HepG2 (cell line): ENCODE results near the gene LAMA5. TPM values are rescaled to one million over a fixed set of nuclear protein-coding genes. Genes with fewer than 3 reads are reported as not detected.

Experiments
- FLYWCH1 ChIP-seq: sonication (generic); formaldehyde crosslinking; IDR thresholded peaks from 2 replicates; pipeline ENCODE4 v1.8.1; 2023; ENCODE audit warnings: mild to moderate bottlenecking, missing genetic modification reagents
- FOSL2 ChIP-seq: sonication (generic); formaldehyde crosslinking; IDR thresholded peaks from 2 replicates; pipeline ENCODE4 v1.4.0; 2020; ENCODE audit warnings: missing genetic modification reagents
- JARID2 ChIP-seq: sonication (generic); formaldehyde crosslinking; IDR thresholded peaks from 2 replicates; pipeline ENCODE4 v1.8.1; 2023; ENCODE audit warnings: missing genetic modification reagents, inconsistent platforms; ENCODE audit not compliant: insufficient replicate concordance
- MBNL3 ChIP-seq: fragments of 250-450 bp; sonication (Bioruptor Pico); conservative IDR thresholded peaks from 2 replicates; pipeline ENCODE4 v1.8.0; 2022; ENCODE audit warnings: mild to moderate bottlenecking, inconsistent platforms
- MTF2 ChIP-seq: sonication (generic); formaldehyde crosslinking; IDR thresholded peaks from 2 replicates; pipeline ENCODE4 v1.5.0; 2020; ENCODE audit warnings: missing genetic modification reagents, borderline replicate concordance
- NFATC3 ChIP-seq: sonication (generic); formaldehyde crosslinking; IDR thresholded peaks from 2 replicates; pipeline ENCODE4 v1.5.1; 2020; ENCODE audit warnings: mild to moderate bottlenecking, missing genetic modification reagents
- SIX4 ChIP-seq: sonication (generic); formaldehyde crosslinking; IDR thresholded peaks from 2 replicates; pipeline ENCODE4 v1.4.0; 2020; ENCODE audit warnings: missing genetic modification reagents
- SNAI1 ChIP-seq: sonication (generic); formaldehyde crosslinking; IDR thresholded peaks from 2 replicates; pipeline ENCODE4 v1.5.0; 2020; ENCODE audit warnings: mild to moderate bottlenecking, missing genetic modification reagents, borderline replicate concordance
- TCF7L2 ChIP-seq: IDR thresholded peaks from 2 replicates; pipeline ENCODE4 v1.6.1; 2011; ENCODE audit warnings: mild to moderate bottlenecking, low read depth, low read length, moderate library complexity
- TP53 ChIP-seq: sonication (generic); formaldehyde crosslinking; conservative IDR thresholded peaks from 2 replicates; pipeline ENCODE4 v1.4.0; 2020; ENCODE audit warnings: missing genetic modification reagents
- ZBTB38 ChIP-seq: sonication (generic); formaldehyde crosslinking; IDR thresholded peaks from 2 replicates; pipeline ENCODE4 v1.5.1; 2020; ENCODE audit warnings: mild to moderate bottlenecking, missing genetic modification reagents
- ZFP37 ChIP-seq: sonication (generic); formaldehyde crosslinking; IDR thresholded peaks from 2 replicates; pipeline ENCODE4 v1.4.0; 2020; ENCODE audit warnings: missing genetic modification reagents, borderline replicate concordance
- ZFP82 ChIP-seq: sonication (generic); formaldehyde crosslinking; IDR thresholded peaks from 2 replicates; pipeline ENCODE4 v1.5.1; 2020; ENCODE audit warnings: mild to moderate bottlenecking, missing genetic modification reagents, borderline replicate concordance
- ZKSCAN8 ChIP-seq: IDR thresholded peaks from 2 replicates; pipeline ENCODE4 v1.6.1; 2016; ENCODE audit warnings: borderline replicate concordance, missing genetic modification reagents, missing compliant biosample characterization
- ZNF251 ChIP-seq: sonication (generic); formaldehyde crosslinking; IDR thresholded peaks from 2 replicates; pipeline ENCODE4 v1.9.0; 2021; ENCODE audit warnings: mild to moderate bottlenecking, missing genetic modification reagents
- ZNF317 ChIP-seq: sonication (generic); formaldehyde crosslinking; IDR thresholded peaks from 2 replicates; pipeline ENCODE4 v1.5.0; 2020; ENCODE audit warnings: mild to moderate bottlenecking, missing genetic modification reagents
- ZSCAN9 ChIP-seq: IDR thresholded peaks from 2 replicates; pipeline ENCODE4 v1.6.1; 2016; ENCODE audit warnings: borderline replicate concordance
- polyA plus RNA-seq, 8 experiments: library from polyadenylated mRNA; depleted of rRNA in 3 of 8; stranded (reverse) in 7 of 8; unstranded in 1 of 8; fragments of >200 nt; fragmentation: Illumina TruSeq in 4 of 8; extraction: Trizol in 4 of 8; gene quantifications; 2 replicates each; pipeline versions ENCODE4 v1.2.1 to v1.2.3, GENCODE V29; 2011 to 2016; ENCODE audit warnings: low read depth in 4 of 8, missing spikeins in 1 of 8, mixed read lengths in 1 of 8; ENCODE audit not compliant: insufficient read depth in 1 of 8
- total RNA-seq, 5 experiments: library from RNA; depleted of rRNA; stranded (reverse); fragments of >200 nt; fragmentation: Illumina TruSeq; extraction: Trizol; gene quantifications; 2 replicates each; pipeline ENCODE4 v1.2.3, GENCODE V29; 2016; ENCODE audit warnings: low read depth in 1 of 5
- TF ChIP-seq, protein P1 (sequence below): sonication (generic); formaldehyde crosslinking; IDR thresholded peaks from 2 replicates; pipeline ENCODE4 v1.4.0; 2020; ENCODE audit warnings: mild to moderate bottlenecking, missing genetic modification reagents
- TF ChIP-seq, protein P2 (sequence below): sonication (generic); formaldehyde crosslinking; IDR thresholded peaks from 2 replicates; pipeline ENCODE4 v1.8.0; 2022; ENCODE audit warnings: low read depth, missing genetic modification reagents
- TF ChIP-seq, protein P3 (sequence below): IDR thresholded peaks from 2 replicates; pipeline ENCODE4 v1.6.1; 2016; ENCODE audit warnings: missing genetic modification reagents, missing compliant biosample characterization

The LAMA5 gene
- total and polyA plus RNA-seq, 2 of the 13 experiments (the other 11 are each of a cell fraction or from before 2014, with no cell fraction given), result 21.0 to 44.7 TPM

DNA sequence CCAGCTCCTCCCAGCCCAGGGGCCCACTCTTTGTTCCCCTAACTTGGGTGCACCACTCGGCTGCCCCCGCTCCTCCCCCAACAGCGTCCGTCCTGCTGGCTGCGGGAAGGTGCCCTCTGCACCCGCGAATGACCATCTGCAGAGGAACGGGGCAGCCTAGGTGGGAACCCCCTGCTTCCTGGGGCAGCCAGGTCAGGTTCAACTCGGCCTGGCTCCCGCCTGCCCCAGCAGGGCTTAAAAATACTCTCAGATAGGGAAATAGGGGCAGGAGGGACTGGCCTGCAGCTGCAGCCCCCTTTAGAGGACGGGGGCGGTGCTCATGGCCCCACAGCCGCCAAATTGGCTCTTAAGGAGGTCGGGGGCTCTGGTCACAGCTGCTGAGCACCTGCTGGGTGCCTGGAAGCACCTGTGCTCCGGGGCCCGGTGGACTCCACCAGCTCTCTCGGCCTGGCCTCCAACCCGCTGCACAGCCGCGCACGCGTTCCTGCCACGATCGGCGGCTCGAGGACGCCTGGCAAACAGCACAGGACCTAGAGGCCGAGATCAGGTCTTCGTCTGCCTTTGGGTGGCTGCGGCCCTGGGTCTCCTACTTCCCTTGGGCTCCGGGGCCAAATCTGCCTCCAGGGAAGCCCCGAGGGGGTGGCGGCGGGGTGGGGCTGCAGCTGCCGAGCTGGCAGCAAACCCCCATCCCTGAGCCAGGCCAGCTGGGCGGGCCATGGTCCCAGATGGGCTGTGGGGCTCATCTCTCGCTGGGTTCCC lies 700 bp upstream of the LAMA5 start (continued):
- TF ChIP-seq, protein P1, sequence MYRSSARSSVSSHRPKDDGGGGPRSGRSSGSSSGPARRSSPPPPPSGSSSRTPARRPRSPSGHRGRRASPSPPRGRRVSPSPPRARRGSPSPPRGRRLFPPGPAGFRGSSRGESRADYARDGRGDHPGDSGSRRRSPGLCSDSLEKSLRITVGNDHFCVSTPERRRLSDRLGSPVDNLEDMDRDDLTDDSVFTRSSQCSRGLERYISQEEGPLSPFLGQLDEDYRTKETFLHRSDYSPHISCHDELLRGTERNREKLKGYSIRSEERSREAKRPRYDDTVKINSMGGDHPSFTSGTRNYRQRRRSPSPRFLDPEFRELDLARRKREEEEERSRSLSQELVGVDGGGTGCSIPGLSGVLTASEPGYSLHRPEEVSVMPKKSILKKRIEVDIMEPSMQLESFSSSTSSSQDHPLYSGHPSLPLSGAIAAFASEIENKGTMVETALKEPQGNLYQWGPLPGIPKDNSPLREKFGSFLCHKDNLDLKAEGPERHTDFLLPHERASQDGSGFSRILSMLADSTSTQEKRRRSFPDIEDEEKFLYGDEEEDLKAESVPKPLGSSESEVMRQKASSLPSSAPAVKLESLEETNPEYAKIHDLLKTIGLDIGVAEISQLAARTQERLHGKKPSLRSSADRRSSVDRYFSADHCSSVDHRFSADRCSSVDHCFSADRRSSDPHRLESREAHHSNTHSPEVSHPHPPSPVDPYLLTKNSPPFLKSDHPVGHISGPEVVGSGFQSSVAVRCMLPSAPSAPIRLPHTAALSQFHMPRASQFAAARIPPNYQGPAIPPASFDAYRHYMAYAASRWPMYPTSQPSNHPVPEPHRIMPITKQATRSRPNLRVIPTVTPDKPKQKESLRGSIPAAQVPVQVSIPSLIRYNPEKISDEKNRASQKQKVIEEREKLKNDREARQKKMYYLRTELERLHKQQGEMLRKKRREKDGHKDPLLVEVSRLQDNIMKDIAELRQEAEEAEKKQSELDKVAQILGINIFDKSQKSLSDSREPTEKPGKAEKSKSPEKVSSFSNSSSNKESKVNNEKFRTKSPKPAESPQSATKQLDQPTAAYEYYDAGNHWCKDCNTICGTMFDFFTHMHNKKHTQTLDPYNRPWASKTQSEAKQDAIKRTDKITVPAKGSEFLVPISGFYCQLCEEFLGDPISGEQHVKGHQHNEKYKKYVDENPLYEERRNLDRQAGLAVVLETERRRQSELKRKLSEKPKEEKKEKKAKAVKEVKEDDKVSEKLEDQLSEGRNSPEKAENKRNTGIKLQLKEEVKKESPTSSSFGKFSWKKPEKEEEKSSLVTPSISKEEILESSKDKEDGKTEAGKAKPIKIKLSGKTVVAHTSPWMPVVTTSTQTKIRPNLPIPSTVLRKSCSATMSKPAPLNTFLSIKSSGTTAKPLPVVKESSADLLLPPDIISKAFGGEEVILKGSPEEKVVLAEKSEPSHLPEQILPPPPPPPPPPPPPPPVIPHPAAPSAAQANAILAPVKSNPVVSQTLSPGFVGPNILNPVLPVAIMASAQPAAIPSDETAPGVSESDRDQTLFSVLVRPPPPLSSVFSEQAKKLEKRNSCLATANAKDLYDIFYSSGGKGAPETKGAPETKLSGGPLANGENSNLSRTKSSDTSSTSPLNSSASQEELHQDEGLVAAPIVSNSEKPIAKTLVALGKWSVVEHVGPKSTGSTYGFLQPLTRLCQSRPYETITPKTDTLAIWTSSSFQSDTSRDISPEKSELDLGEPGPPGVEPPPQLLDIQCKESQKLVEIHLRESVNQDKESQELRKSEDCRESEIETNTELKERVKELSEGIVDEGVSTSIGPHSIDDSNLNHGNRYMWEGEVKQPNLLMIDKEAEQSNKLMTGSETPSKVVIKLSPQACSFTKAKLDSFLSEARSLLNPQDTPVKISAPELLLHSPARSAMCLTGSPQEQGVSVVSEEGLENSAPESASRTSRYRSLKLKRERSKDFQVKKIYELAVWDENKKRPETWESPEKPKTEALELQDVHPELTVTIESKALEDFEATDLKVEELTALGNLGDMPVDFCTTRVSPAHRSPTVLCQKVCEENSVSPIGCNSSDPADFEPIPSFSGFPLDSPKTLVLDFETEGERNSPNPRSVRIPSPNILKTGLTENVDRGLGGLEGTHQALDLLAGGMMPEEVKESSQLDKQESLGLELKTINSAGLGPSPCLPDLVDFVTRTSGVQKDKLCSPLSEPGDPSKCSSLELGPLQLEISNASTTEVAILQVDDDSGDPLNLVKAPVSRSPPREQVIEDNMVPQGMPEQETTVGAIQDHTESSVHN (CRISPR knock-in tag), result peak; percentile 41; the same call in 1 of the 2 replicates
- peak; percentile 31; the same call in 1 of the 2 replicates for TF ChIP-seq MTF2
- peak; percentile 46; the same call in 1 of the 2 replicates for TF ChIP-seq FOSL2 (CRISPR knock-in tag)
- no peak for TF ChIP-seq TP53
- TF ChIP-seq SNAI1 (CRISPR knock-in tag), result peak; percentile 95
- TF ChIP-seq JARID2 (CRISPR knock-in tag), result peak; percentile 21
- peak; percentile 95 for TF ChIP-seq ZNF251 (CRISPR knock-in tag)
- TF ChIP-seq ZKSCAN8 (CRISPR knock-in tag), result 0 out of 2 replicates have a peak, but pooled peaks have one; percentile 27
- peak; percentile 57; the same call in 1 of the 2 replicates for TF ChIP-seq ZNF317
- no peak for TF ChIP-seq FLYWCH1 (CRISPR knock-in tag)
- no peak for TF ChIP-seq TCF7L2
- no peak for TF ChIP-seq MBNL3 (CRISPR knock-in tag)
- TF ChIP-seq ZBTB38 (CRISPR knock-in tag), result peak; percentile 20; the same call in 1 of the 2 replicates
- TF ChIP-seq, protein P2, sequence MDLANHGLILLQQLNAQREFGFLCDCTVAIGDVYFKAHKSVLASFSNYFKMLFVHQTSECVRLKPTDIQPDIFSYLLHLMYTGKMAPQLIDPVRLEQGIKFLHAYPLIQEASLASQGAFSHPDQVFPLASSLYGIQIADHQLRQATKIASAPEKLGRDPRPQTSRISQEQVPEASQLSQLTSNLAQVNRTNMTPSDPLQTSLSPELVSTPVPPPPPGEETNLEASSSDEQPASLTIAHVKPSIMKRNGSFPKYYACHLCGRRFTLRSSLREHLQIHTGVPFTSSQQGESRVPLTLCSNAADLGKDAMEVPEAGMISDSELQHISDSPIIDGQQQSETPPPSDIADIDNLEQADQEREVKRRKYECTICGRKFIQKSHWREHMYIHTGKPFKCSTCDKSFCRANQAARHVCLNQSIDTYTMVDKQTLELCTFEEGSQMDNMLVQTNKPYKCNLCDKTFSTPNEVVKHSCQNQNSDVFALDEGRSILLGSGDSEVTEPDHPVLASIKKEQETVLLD (CRISPR knock-in tag), result peak; percentile 11; the same call in 1 of the 2 replicates
- peak; percentile 85; the same call in 1 of the 2 replicates for TF ChIP-seq ZFP37 (CRISPR knock-in tag)
- peak; percentile 6; the same call in 1 of the 2 replicates for TF ChIP-seq SIX4 (CRISPR knock-in tag)
- TF ChIP-seq, protein P3, sequence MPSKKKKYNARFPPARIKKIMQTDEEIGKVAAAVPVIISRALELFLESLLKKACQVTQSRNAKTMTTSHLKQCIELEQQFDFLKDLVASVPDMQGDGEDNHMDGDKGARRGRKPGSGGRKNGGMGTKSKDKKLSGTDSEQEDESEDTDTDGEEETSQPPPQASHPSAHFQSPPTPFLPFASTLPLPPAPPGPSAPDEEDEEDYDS (CRISPR knock-in tag), result no peak
- TF ChIP-seq ZSCAN9, result peak; percentile 58; the same call in 1 of the 2 replicates
- TF ChIP-seq NFATC3, result no peak
- peak; percentile 84 for TF ChIP-seq ZFP82 (CRISPR knock-in tag)
